ENCODE data around the gene PLXNA1.

Gene PLXNA1

GRCh38 chr3:126967386-126967785 is 15.5 kb upstream of the PLXNA1 start:
- DNase-seq (ENCODE audit: low read depth) = no peak

- DNase-seq (ENCODE audit: low read depth) = no peak
Observed at GRCh38 chr3:126968391-126969390, 14.2 kb upstream of the PLXNA1 start.

GRCh38 chr3:126969586-126969985 is 13.3 kb upstream of the PLXNA1 start:
- no peak for DNase-seq (ENCODE audit: low read depth)

GRCh38 chr3:126970101-126970500 is 12.8 kb upstream of the PLXNA1 start:
- no peak for DNase-seq (ENCODE audit: low read depth)

GRCh38 chr3:126970921-126971320 is 12.0 kb upstream of the PLXNA1 start:
- no peak for DNase-seq (ENCODE audit: low read depth)

- DNase-seq (ENCODE audit: low read depth) = no peak
Observed at GRCh38 chr3:126971891-126972351, 11.0 kb upstream of the PLXNA1 start.

GRCh38 chr3:126972866-126973265 is 10.0 kb upstream of the PLXNA1 start:
- DNase-seq (ENCODE audit: low read depth) = no peak

- no peak for DNase-seq (ENCODE audit: low read depth)
Observed at GRCh38 chr3:126973814-126974213, 9.1 kb upstream of the PLXNA1 start.

GRCh38 chr3:126974756-126975155 is 8.2 kb upstream of the PLXNA1 start:
- DNase-seq (ENCODE audit: low read depth) = no peak

GRCh38 chr3:126976906-126977305 is 6.0 kb upstream of the PLXNA1 start:
- DNase-seq (ENCODE audit: low read depth) = no peak

- no peak for DNase-seq (ENCODE audit: low read depth)
Observed at GRCh38 chr3:126977821-126978220, 5.1 kb upstream of the PLXNA1 start.

- no peak for DNase-seq (ENCODE audit: low read depth)
Observed at GRCh38 chr3:126978291-126978690, 4.6 kb upstream of the PLXNA1 start.

- DNase-seq (ENCODE audit: low read depth) = no peak
Observed at GRCh38 chr3:126979046-126979628, 3.8 kb upstream of the PLXNA1 start.

- DNase-seq (ENCODE audit: low read depth) = no peak
Observed at GRCh38 chr3:126980266-126980811, 2.6 kb upstream of the PLXNA1 start.

GRCh38 chr3:126982126-126982470 is 817 bp upstream of the PLXNA1 start:
- DNase-seq (ENCODE audit: low read depth) = no peak

- DNase-seq (ENCODE audit: low read depth) = no peak
Observed at GRCh38 chr3:126983276-126983652, 349 bp downstream of the PLXNA1 start.

- DNase-seq (ENCODE audit: low read depth) = no peak
Observed at GRCh38 chr3:126983653-126984390, 907 bp downstream of the PLXNA1 start.

GRCh38 chr3:126984391-126985131 is 1.6 kb downstream of the PLXNA1 start:
- DNase-seq (ENCODE audit: low read depth) = no peak

- no peak for DNase-seq (ENCODE audit: low read depth)
Observed at GRCh38 chr3:126985132-126985985, 2.4 kb downstream of the PLXNA1 start.

GRCh38 chr3:126986001-126986400 is 3.1 kb downstream of the PLXNA1 start:
- no peak for DNase-seq (ENCODE audit: low read depth)

- no peak for DNase-seq (ENCODE audit: low read depth)
Observed at GRCh38 chr3:126987129-126987528, 4.2 kb downstream of the PLXNA1 start.

All from CMK (cell line).